ENCODE results near the gene PTBP1.

The PTBP1 gene

DNA sequence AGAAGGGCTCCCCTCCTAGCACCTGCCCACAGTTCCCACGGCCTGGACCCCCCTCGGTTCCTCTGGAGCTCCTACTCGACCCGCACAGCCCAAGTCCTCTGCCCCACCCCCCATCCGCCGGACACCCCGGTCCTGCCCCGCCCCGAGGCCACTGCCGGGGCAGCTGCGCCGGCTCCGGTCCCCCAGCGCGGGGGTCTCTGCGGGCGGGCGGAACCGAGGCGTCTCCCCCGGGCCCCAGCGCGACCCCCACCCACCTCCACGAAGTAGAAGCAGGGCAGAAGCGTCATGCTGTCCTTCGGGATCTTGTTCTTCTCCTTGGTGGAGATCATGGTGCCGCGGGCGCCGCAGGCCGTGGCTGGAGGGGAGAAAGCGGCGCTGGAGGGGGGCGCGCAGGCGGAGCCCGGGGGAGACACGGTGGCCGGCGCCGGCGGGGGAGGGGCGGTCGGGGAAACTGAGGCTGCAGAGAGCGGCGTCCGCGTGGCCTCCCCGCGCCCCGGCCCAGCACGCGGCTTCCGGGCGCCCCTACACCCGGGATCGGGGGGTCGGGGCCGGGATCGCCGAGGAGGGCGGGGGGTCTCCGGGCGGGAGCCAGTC, 24.1 kb downstream of the PTBP1 start:
- 0 out of 2 replicates have a peak, but pooled peaks have one; percentile 17 for TF ChIP-seq ZBTB7A (IDR thresholded peaks at IDR 0.05; ENCODE audit: low read depth)
- TF ChIP-seq TEAD4 (IDR thresholded peaks at IDR 0.05), result no peak
- no peak for TF ChIP-seq YY1 (IDR thresholded peaks at IDR 0.05; ENCODE audit: low read depth)

GRCh38 chr19:821825-822503, 24.7 kb downstream of the PTBP1 start, which contains the start of gene PLPPR3:
Gene PLPPR3 (minus strand): TSS chr19:821955. CDS start chr19:821559, 396 bp downstream.
- peak; percentile 83; the same call in 1 of the 2 replicates for TF ChIP-seq ZBTB7A (IDR thresholded peaks at IDR 0.05; ENCODE audit: low read depth)
- TF ChIP-seq YY1 (IDR thresholded peaks at IDR 0.05; ENCODE audit: low read depth), result no peak
- TF ChIP-seq CREB1 (IDR thresholded peaks at IDR 0.05; ENCODE audit: low read depth), result no peak

GRCh38 chr19:823565-824121, 26.4 kb downstream of the PTBP1 start:
- TF ChIP-seq ZBTB7A (IDR thresholded peaks at IDR 0.05; ENCODE audit: low read depth), result peak; percentile 78
- no peak for TF ChIP-seq YY1 (IDR thresholded peaks at IDR 0.05; ENCODE audit: low read depth)

- TF ChIP-seq EP300 (IDR thresholded peaks at IDR 0.05; ENCODE audit: borderline replicate concordance), result no peak
- no peak for TF ChIP-seq ZBTB7A (IDR thresholded peaks at IDR 0.05; ENCODE audit: low read depth)
- TF ChIP-seq, protein P1, sequence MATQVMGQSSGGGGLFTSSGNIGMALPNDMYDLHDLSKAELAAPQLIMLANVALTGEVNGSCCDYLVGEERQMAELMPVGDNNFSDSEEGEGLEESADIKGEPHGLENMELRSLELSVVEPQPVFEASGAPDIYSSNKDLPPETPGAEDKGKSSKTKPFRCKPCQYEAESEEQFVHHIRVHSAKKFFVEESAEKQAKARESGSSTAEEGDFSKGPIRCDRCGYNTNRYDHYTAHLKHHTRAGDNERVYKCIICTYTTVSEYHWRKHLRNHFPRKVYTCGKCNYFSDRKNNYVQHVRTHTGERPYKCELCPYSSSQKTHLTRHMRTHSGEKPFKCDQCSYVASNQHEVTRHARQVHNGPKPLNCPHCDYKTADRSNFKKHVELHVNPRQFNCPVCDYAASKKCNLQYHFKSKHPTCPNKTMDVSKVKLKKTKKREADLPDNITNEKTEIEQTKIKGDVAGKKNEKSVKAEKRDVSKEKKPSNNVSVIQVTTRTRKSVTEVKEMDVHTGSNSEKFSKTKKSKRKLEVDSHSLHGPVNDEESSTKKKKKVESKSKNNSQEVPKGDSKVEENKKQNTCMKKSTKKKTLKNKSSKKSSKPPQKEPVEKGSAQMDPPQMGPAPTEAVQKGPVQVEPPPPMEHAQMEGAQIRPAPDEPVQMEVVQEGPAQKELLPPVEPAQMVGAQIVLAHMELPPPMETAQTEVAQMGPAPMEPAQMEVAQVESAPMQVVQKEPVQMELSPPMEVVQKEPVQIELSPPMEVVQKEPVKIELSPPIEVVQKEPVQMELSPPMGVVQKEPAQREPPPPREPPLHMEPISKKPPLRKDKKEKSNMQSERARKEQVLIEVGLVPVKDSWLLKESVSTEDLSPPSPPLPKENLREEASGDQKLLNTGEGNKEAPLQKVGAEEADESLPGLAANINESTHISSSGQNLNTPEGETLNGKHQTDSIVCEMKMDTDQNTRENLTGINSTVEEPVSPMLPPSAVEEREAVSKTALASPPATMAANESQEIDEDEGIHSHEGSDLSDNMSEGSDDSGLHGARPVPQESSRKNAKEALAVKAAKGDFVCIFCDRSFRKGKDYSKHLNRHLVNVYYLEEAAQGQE (IDR thresholded peaks at IDR 0.05; ENCODE audit: low read depth), result no peak
- TF ChIP-seq CREB1 (IDR thresholded peaks at IDR 0.05; ENCODE audit: low read depth), result no peak
- no peak for TF ChIP-seq CEBPB (IDR thresholded peaks at IDR 0.05)
- no peak for TF ChIP-seq FOXM1 (IDR thresholded peaks at IDR 0.05; ENCODE audit: borderline replicate concordance, low read depth)
- no peak for TF ChIP-seq RAD21 (IDR thresholded peaks at IDR 0.05; ENCODE audit: low read depth)
- no peak for TF ChIP-seq TAF1 (IDR thresholded peaks at IDR 0.05; ENCODE audit: low read depth)
- TF ChIP-seq YY1 (IDR thresholded peaks at IDR 0.05; ENCODE audit: low read depth), result no peak
- no peak for TF ChIP-seq EGR1 (IDR thresholded peaks at IDR 0.05)
- no peak for TF ChIP-seq TCF12 (IDR thresholded peaks at IDR 0.05; ENCODE audit: low read depth)
- no peak for TF ChIP-seq USF1 (IDR thresholded peaks at IDR 0.05)
- no peak for TF ChIP-seq TEAD4 (IDR thresholded peaks at IDR 0.05)
- no peak for TF ChIP-seq NFIC (IDR thresholded peaks at IDR 0.05)
- TF ChIP-seq MAX (IDR thresholded peaks at IDR 0.05), result no peak
Measured at GRCh38 chr19:824885-825284, 27.6 kb downstream of the PTBP1 start.

- TF ChIP-seq EP300 (IDR thresholded peaks at IDR 0.05; ENCODE audit: borderline replicate concordance), result no peak
- no peak for TF ChIP-seq FOXM1 (IDR thresholded peaks at IDR 0.05; ENCODE audit: borderline replicate concordance, low read depth)
- no peak for TF ChIP-seq TAF1 (IDR thresholded peaks at IDR 0.05; ENCODE audit: low read depth)
- no peak for TF ChIP-seq CEBPB (IDR thresholded peaks at IDR 0.05)
- no peak for TF ChIP-seq RAD21 (IDR thresholded peaks at IDR 0.05; ENCODE audit: low read depth)
- TF ChIP-seq, protein P1 (IDR thresholded peaks at IDR 0.05; ENCODE audit: low read depth), result no peak
- no peak for TF ChIP-seq NFIC (IDR thresholded peaks at IDR 0.05)
- no peak for TF ChIP-seq MAX (IDR thresholded peaks at IDR 0.05)
- no peak for TF ChIP-seq TEAD4 (IDR thresholded peaks at IDR 0.05)
- TF ChIP-seq EGR1 (IDR thresholded peaks at IDR 0.05), result no peak
- TF ChIP-seq CREB1 (IDR thresholded peaks at IDR 0.05; ENCODE audit: low read depth), result no peak
Measured at GRCh38 chr19:825897-826644, 28.8 kb downstream of the PTBP1 start.

DNA sequence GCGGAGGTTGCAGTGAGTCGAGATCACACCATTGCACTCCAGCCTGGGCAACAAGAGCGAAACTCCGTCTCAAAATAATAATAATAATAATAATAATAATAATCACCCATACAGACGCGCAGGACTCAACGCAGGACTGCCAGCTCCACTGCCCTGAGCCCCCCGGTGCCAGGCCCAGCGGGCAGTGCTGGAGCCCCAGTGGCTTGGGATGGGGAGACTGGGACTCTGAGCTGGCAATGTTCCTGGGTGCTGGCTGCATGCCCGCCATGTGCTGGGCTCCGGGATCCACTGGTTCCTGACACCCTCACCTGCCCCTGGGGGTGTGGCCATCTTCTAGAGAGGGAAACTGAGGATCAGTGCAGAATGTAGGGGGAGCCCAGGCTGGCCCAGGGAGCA, 30.1 kb downstream of the PTBP1 start:
- TF ChIP-seq MAX (IDR thresholded peaks at IDR 0.05) (no peak), CREB1 (IDR thresholded peaks at IDR 0.05; ENCODE audit: low read depth) (no peak), ZBTB7A (IDR thresholded peaks at IDR 0.05; ENCODE audit: low read depth) (no peak)
